Kidney epithelial cell (primary cell): ENCODE measurements around the gene APOL5. TPM values are rescaled to one million over a fixed set of nuclear protein-coding genes. Genes with fewer than 3 reads are reported as not detected.
A peak's percentile ranks its signal among the peaks of the same experiment; 100 is the strongest.

ENCODE experiments used
- DNase-seq: peaks from one replicate; pipeline ENCODE4 v3.0.0-alpha.2; 2010; ENCODE audit warnings: low read depth
- H3K27me3 ChIP-seq: 2 replicates; pipeline ENCODE4 v1.6.0; 2011; ENCODE audit warnings: low read length; ENCODE audit not compliant: control insufficient read depth, insufficient read depth
- H3K36me3 ChIP-seq: 2 replicates; pipeline ENCODE4 v1.5.1; 2011; ENCODE audit warnings: low read length; ENCODE audit not compliant: control insufficient read depth, insufficient read depth
- H3K4me3 ChIP-seq: 2 replicates; pipeline ENCODE4 v1.5.1; 2011; ENCODE audit warnings: low read depth, mild to moderate bottlenecking, control low read depth, low read length
- CTCF ChIP-seq: IDR thresholded peaks from 2 replicates; pipeline ENCODE4 v1.5.1; 2011; ENCODE audit warnings: mild to moderate bottlenecking, moderate library complexity, low read length, control low read depth, inconsistent platforms; ENCODE audit not compliant: insufficient read depth, poor library complexity, severe bottlenecking
- total RNA-seq: library from RNA; depleted of rRNA; stranded (reverse); fragments of >200 nt; gene quantifications from 2 replicates; pipeline ENCODE4 v1.2.3, GENCODE V29; 2015

Gene APOL5
- total RNA-seq, 1 donor from 2014 or later, result not detected

- Histone ChIP-seq H3K27me3 (no peaks in the 10 kb centered on the region), H3K4me3 (no peak overlapping the region), H3K36me3 (no peaks in the 10 kb centered on the region)
- no peak for DNase-seq
- TF ChIP-seq CTCF, result no peak
Observed at GRCh38 chr22:35775339-35775738, 57.7 kb downstream of the APOL5 start.

GRCh38 chr22:35777335-35777975 is 59.8 kb downstream of the APOL5 start:
- no peaks in the 10 kb centered on the region for H3K36me3 ChIP-seq
- no peak overlapping the region for H3K4me3 ChIP-seq
- no peak for TF ChIP-seq CTCF
- DNase-seq, result peak; percentile 65
- no peaks in the 10 kb centered on the region for H3K27me3 ChIP-seq

Other genes starting within 250 kb of the APOL5 start
- 0.04 and 1.4 TPM in 2 replicates for gene RASD2, start 177.0 kb upstream of the APOL5 start, total RNA-seq
- not detected in 2 replicates for gene MB, start 100.5 kb upstream of the APOL5 start, total RNA-seq
- 19.1 and 20.9 TPM in 2 replicates for gene APOL6, start 69.4 kb upstream of the APOL5 start, total RNA-seq